HEK293T (cell line): ENCODE data around the gene CACNB3.

Source experiments
- CTBP1 ChIP-seq: fragments of 450-650 bp; IDR thresholded peaks from 2 replicates; pipeline ENCODE4 v1.6.1; 2016; ENCODE audit warnings: borderline replicate concordance
- FOXM1 ChIP-seq: fragments of 450-650 bp; IDR thresholded peaks from 2 replicates; pipeline ENCODE4 v1.6.1; 2017; ENCODE audit warnings: mild to moderate bottlenecking, borderline replicate concordance

DNA sequence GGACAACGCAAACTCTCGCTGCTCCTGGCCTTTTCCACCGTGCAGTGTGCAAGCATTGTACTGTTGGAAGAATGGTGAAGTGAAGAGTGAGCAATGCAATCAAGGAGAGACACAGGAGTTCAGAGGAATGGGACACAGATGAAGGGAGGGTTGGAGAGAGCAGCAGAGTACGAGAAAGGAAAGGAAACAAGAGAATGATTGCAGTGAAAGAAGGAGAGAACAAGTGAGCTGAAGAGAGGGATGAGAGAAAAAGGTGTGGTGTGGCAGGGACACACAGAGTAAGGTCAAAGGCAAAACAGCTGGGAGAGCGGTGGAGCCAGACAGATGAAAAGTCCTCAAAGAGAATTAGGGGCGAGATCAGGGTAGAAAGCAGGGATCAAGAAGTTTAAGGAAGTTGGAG is 13.0 kb downstream of the CACNB3 start:
- no peak for TF ChIP-seq FOXM1
- TF ChIP-seq CTBP1: no peak
